HL-60 (cell line): ENCODE measurements around the gene F8. TPM values are rescaled to one million over a fixed set of nuclear protein-coding genes. Genes with fewer than 3 reads are reported as not detected.

Experiments
- microRNA-seq: library from miRNA; unstranded; fragments of <30 nt; microRNA quantifications from one replicate; pipeline ENCODE4, GENCODE V29; 2018

Gene F8

Small RNAs within 50 kb of the gene (microRNA-seq; reads per million reads assigned to microRNA genes)
- gene MIR1184-1: not detected
